ENCODE measurements around the gene MTUS2.

MTUS2 gene

GRCh38 chr13:29542381-29542780 lies 722.2 kb downstream of the MTUS2 start:
- Histone ChIP-seq H3K4me3 (ENCODE audit: low read length) (no peak overlapping the region), H3K36me3 (ENCODE audit: control insufficient read depth, insufficient read depth, low read length) (no peaks in the 10 kb centered on the region), H3K9ac (ENCODE audit: low read length) (no peak overlapping the region), H3K9me3 (ENCODE audit: control insufficient read depth, low read length) (no peaks in the 10 kb centered on the region), H3K27me3 (ENCODE audit: control insufficient read depth, insufficient read depth, low read length) (no peaks in the 10 kb centered on the region), H3K4me1 (ENCODE audit: control insufficient read depth, insufficient read depth, low read length) (peaks cover 9% of the 10 kb centered on the region)

GRCh38 chr13:29543230-29544215 lies 723.4 kb downstream of the MTUS2 start:
- H3K9ac ChIP-seq (ENCODE audit: low read length), result no peak overlapping the region
- H3K4me3 ChIP-seq (ENCODE audit: low read length), result no peak overlapping the region
- no peaks in the 10 kb centered on the region for H3K9me3 ChIP-seq (ENCODE audit: control insufficient read depth, low read length)
- H3K27me3 ChIP-seq (ENCODE audit: control insufficient read depth, insufficient read depth, low read length), result no peaks in the 10 kb centered on the region
- H3K36me3 ChIP-seq (ENCODE audit: control insufficient read depth, insufficient read depth, low read length), result no peaks in the 10 kb centered on the region
- H3K4me1 ChIP-seq (ENCODE audit: control insufficient read depth, insufficient read depth, low read length), result peaks cover 5% of the 10 kb centered on the region

GRCh38 chr13:29545988-29546387 lies 725.8 kb downstream of the MTUS2 start:
- Histone ChIP-seq H3K9ac (ENCODE audit: low read length) (no peak overlapping the region), H3K4me3 (ENCODE audit: low read length) (no peak overlapping the region), H3K4me1 (ENCODE audit: control insufficient read depth, insufficient read depth, low read length) (peaks cover 16% of the 10 kb centered on the region), H3K36me3 (ENCODE audit: control insufficient read depth, insufficient read depth, low read length) (no peaks in the 10 kb centered on the region), H3K9me3 (ENCODE audit: control insufficient read depth, low read length) (no peaks in the 10 kb centered on the region), H3K27me3 (ENCODE audit: control insufficient read depth, insufficient read depth, low read length) (no peaks in the 10 kb centered on the region)

DNA sequence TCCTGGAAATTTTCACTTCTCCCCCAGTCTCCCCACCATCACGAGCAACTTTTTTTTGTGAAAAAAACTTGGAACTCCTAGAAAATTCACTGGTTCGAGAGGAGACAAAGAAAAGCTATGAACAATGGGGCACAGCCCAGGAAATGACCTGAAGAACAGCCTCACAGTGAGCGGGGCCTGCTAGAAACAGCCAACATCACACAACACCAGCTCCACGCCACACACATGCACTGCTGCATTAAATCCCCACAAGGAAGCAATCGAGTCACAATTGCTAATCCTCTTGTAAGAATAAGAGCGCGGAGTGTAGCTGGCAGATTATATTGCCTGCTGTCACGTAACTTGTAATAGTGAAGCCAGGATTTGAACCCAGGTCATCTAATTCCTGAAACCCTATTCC lies 726.5 kb downstream of the MTUS2 start:
- no peak overlapping the region for H3K9ac ChIP-seq (ENCODE audit: low read length)
- H3K4me1 ChIP-seq (ENCODE audit: control insufficient read depth, insufficient read depth, low read length), result peaks cover 16% of the 10 kb centered on the region
- no peaks in the 10 kb centered on the region for H3K9me3 ChIP-seq (ENCODE audit: control insufficient read depth, low read length)
- no peak overlapping the region for H3K4me3 ChIP-seq (ENCODE audit: low read length)
- H3K36me3 ChIP-seq (ENCODE audit: control insufficient read depth, insufficient read depth, low read length), result no peaks in the 10 kb centered on the region
- H3K27me3 ChIP-seq (ENCODE audit: control insufficient read depth, insufficient read depth, low read length), result no peaks in the 10 kb centered on the region

DNA sequence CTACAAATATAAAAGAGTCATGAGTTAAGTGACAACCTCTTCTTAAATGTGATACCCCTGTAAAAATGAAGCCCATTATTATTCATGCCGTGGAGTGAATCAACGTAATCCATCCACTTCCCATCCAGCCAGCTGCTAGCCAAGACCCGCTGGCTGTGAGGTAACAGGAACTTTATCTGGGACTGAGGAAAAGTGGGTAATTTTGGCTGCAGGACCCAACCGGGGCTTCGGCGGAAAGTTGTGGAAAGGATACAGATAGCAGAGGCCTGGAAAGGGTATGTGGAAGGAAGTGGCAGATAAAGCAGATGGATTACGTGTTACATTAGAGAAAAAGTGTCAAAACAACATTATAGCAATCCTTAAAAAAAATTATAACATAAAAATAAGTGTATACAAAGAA lies 727.0 kb downstream of the MTUS2 start:
- H3K4me1 ChIP-seq (ENCODE audit: control insufficient read depth, insufficient read depth, low read length), result peaks cover 16% of the 10 kb centered on the region
- no peaks in the 10 kb centered on the region for H3K36me3 ChIP-seq (ENCODE audit: control insufficient read depth, insufficient read depth, low read length)

DNA sequence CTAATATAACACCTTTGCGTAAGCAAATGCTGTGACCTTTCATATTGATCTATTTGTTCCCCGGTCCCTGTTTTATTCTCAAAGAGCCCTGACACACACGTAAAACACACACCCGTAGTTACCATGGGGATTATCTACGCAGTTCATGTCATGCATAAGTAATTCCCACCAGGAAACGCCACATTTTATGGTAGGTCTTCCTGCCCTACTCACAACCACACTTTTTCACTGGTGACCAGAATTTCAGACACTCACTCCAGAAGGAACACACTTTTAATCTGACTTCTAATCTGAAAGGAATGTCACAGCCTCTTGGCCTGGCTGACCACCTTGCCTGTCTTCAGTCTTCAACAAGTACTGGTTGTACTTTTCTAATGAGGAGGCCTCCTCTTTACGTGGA lies 728.6 kb downstream of the MTUS2 start:
- no peak overlapping the region for H3K4me3 ChIP-seq (ENCODE audit: low read length)
- H3K9me3 ChIP-seq (ENCODE audit: control insufficient read depth, low read length), result no peaks in the 10 kb centered on the region
- peaks cover 16% of the 10 kb centered on the region for H3K4me1 ChIP-seq (ENCODE audit: control insufficient read depth, insufficient read depth, low read length)
- H3K9ac ChIP-seq (ENCODE audit: low read length), result no peak overlapping the region
- H3K27me3 ChIP-seq (ENCODE audit: control insufficient read depth, insufficient read depth, low read length), result no peaks in the 10 kb centered on the region
- no peaks in the 10 kb centered on the region for H3K36me3 ChIP-seq (ENCODE audit: control insufficient read depth, insufficient read depth, low read length)

More for the DNA sequence above, 727.0 kb downstream of the MTUS2 start:
- Histone ChIP-seq H3K9me3 (ENCODE audit: control insufficient read depth, low read length) (no peaks in the 10 kb centered on the region), H3K9ac (ENCODE audit: low read length) (no peak overlapping the region), H3K4me3 (ENCODE audit: low read length) (no peak overlapping the region), H3K27me3 (ENCODE audit: control insufficient read depth, insufficient read depth, low read length) (no peaks in the 10 kb centered on the region)

GRCh38 chr13:29550430-29550988 lies 730.4 kb downstream of the MTUS2 start:
- Histone ChIP-seq H3K9ac (ENCODE audit: low read length) (no peak overlapping the region), H3K27me3 (ENCODE audit: control insufficient read depth, insufficient read depth, low read length) (no peaks in the 10 kb centered on the region), H3K36me3 (ENCODE audit: control insufficient read depth, insufficient read depth, low read length) (no peaks in the 10 kb centered on the region), H3K4me3 (ENCODE audit: low read length) (no peak overlapping the region), H3K4me1 (ENCODE audit: control insufficient read depth, insufficient read depth, low read length) (peaks cover 16% of the 10 kb centered on the region), H3K9me3 (ENCODE audit: control insufficient read depth, low read length) (no peaks in the 10 kb centered on the region)

DNA sequence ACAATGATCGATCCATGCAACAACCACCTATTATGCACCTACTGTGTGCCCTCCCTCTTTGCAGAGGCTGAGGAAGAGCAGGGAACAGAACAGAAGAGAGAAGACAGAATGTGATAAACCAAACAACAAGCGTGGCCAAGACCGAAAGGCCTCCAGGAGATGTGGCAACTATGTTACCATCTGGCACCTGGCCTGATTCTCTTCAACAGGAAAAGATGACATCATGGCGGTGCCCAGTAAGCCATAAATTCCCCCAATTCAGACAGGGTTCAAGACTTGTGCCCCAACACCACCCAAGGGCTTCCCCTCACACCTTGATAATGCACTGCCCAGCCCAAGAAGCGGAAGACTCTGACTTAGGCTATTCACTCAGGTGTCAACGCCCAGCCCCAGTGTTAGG lies 731.1 kb downstream of the MTUS2 start:
- Histone ChIP-seq H3K9me3 (ENCODE audit: control insufficient read depth, low read length) (no peaks in the 10 kb centered on the region), H3K36me3 (ENCODE audit: control insufficient read depth, insufficient read depth, low read length) (no peaks in the 10 kb centered on the region), H3K4me3 (ENCODE audit: low read length) (no peak overlapping the region), H3K4me1 (ENCODE audit: control insufficient read depth, insufficient read depth, low read length) (peaks cover 16% of the 10 kb centered on the region), H3K27me3 (ENCODE audit: control insufficient read depth, insufficient read depth, low read length) (no peaks in the 10 kb centered on the region), H3K9ac (ENCODE audit: low read length) (no peak overlapping the region)

All from mucosa of stomach (tissue), 1 donor.